ENCODE results near the gene TRAK1. TPM values are rescaled to one million over a fixed set of nuclear protein-coding genes. Genes with fewer than 3 reads are reported as not detected.

Gene TRAK1
- total and polyA plus RNA-seq, 10 of the 15 experiments (the other 5 are each of a cell fraction or from before 2014, with no cell fraction given): 6.6 to 46.2 (median 23.7) TPM

DNA sequence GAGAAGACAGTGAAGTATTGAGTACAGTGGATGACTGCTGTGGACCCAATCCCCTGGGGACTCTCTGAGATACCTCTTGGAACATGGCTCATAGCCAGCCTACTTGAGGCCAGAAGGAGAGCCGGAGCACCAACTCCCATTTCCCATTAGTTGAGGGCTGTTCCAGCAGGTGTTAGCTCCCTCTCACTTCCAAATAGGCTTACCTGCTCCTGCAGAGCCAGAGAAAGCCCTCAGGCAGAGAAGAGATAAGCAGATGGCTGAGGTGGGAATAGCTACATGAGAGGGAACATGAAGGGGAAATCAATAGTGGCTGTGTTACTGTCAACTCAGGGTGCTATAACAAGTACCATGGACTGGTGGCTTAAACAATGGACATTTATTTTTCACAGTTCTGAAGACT is 179.4 kb downstream of the TRAK1 start:
- Histone ChIP-seq H4K20me1 (ENCODE audit: control insufficient read depth, insufficient read depth) (no peaks in the 10 kb centered on the region), H3K27me3 (replicated peaks in 1 of 2; ENCODE audit: control insufficient read depth in 2 of 2, insufficient read depth in 2 of 2, low read length in 1 of 2) (0 out of 4 replicates have a peak, but pooled peaks cover 0 to 2% of the 10 kb centered on the region in 2 experiments), H3K4me2 (ENCODE audit: control insufficient read depth, insufficient read depth) (no peak overlapping the region), H3K27ac (ENCODE audit: control insufficient read depth, insufficient read depth) (no peak overlapping the region), H3K79me2 (ENCODE audit: control insufficient read depth, insufficient read depth, low read length) (no peaks in the 10 kb centered on the region), H3K4me3 (no peak overlapping the region), H2AFZ (ENCODE audit: control insufficient read depth, low read depth, low read length) (no peak overlapping the region), H3K9me3 (replicated peaks; ENCODE audit: control insufficient read depth, insufficient read depth, low read length) (no peaks in the 10 kb centered on the region; the same call in 2 of the 3 replicates), H3K4me1 (ENCODE audit: control insufficient read depth, insufficient read depth, low read length) (no peaks in the 10 kb centered on the region; the same call in 1 of the 2 replicates), H3K9ac (ENCODE audit: control insufficient read depth, insufficient read depth, low read length) (no peak overlapping the region), H3K36me3 (ENCODE audit: control insufficient read depth in 2 of 2, insufficient read depth in 2 of 2, low read length in 1 of 2) (no peaks in the 10 kb centered on the region)
- WGBS (ENCODE audit: insufficient coverage, insufficient replicate concordance, low lambda C conversion rate, missing lambda C conversion rate): 70% methylated on average over 1 of the region's 1 CpG
- ChIA-PET POLR2A (no interaction called here), CTCF (no interaction called here), SMC1A (ENCODE audit: uncharacterized antibody, unreplicated experiment) (no interaction called here), RAD21 (ENCODE audit: unreplicated experiment) (no interaction called here)
- TF ChIP-seq, protein P1, sequence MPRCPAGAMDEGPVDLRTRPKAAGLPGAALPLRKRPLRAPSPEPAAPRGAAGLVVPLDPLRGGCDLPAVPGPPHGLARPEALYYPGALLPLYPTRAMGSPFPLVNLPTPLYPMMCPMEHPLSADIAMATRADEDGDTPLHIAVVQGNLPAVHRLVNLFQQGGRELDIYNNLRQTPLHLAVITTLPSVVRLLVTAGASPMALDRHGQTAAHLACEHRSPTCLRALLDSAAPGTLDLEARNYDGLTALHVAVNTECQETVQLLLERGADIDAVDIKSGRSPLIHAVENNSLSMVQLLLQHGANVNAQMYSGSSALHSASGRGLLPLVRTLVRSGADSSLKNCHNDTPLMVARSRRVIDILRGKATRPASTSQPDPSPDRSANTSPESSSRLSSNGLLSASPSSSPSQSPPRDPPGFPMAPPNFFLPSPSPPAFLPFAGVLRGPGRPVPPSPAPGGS (IDR thresholded peaks at IDR 0.05; ENCODE audit: borderline replicate concordance, insufficient read depth, low read depth, low read length, poor library complexity, severe bottlenecking): no peak
- no peak for TF ChIP-seq SMARCA5 (IDR thresholded peaks at IDR 0.05)
- no peak for TF ChIP-seq ZNF622 (IDR thresholded peaks at IDR 0.05)
- TF ChIP-seq NR2F1 (conservative IDR thresholded peaks at IDR 0.05): no peak
- no peak for TF ChIP-seq E2F4 (IDR thresholded peaks at IDR 0.05; ENCODE audit: low read depth, low read length)
- no peak for TF ChIP-seq RUNX3 (IDR thresholded peaks at IDR 0.05; ENCODE audit: low read length)
- TF ChIP-seq CHD2 (IDR thresholded peaks at IDR 0.05; ENCODE audit: borderline replicate concordance, low read depth, low read length): no peak
- FAIRE-seq (no peak), DNase-seq (ENCODE audit: low read depth, low spot score) (no peak), ATAC-seq (no peak)
- no TSS peak for BruUV-seq (replicated peaks)
- in situ Hi-C loops (cut with MboI) (no loop called here), intact Hi-C loops (cut with micrococcal nuclease; ENCODE audit: unreplicated experiment) (no loop called here)

Data from GM12878 (cell line).